T follicular helper cell (primary cell): ENCODE measurements around the gene NAV1.
"Not testable (repeated sequence)": the region's sequence is repeated elsewhere in the genome, so short reads cannot be mapped to it uniquely, and the experiment has no call there.

Experiments
- DNase-seq: peaks from one replicate; pipeline ENCODE4 v3.0.0-alpha.2; 2020; ENCODE audit warnings: low read depth
- total RNA-seq, 2 experiments: gene quantifications; one replicate each; lab custom pipeline; 2026; lab: John Stamatoyannopoulos, UW

Gene NAV1, protein sequence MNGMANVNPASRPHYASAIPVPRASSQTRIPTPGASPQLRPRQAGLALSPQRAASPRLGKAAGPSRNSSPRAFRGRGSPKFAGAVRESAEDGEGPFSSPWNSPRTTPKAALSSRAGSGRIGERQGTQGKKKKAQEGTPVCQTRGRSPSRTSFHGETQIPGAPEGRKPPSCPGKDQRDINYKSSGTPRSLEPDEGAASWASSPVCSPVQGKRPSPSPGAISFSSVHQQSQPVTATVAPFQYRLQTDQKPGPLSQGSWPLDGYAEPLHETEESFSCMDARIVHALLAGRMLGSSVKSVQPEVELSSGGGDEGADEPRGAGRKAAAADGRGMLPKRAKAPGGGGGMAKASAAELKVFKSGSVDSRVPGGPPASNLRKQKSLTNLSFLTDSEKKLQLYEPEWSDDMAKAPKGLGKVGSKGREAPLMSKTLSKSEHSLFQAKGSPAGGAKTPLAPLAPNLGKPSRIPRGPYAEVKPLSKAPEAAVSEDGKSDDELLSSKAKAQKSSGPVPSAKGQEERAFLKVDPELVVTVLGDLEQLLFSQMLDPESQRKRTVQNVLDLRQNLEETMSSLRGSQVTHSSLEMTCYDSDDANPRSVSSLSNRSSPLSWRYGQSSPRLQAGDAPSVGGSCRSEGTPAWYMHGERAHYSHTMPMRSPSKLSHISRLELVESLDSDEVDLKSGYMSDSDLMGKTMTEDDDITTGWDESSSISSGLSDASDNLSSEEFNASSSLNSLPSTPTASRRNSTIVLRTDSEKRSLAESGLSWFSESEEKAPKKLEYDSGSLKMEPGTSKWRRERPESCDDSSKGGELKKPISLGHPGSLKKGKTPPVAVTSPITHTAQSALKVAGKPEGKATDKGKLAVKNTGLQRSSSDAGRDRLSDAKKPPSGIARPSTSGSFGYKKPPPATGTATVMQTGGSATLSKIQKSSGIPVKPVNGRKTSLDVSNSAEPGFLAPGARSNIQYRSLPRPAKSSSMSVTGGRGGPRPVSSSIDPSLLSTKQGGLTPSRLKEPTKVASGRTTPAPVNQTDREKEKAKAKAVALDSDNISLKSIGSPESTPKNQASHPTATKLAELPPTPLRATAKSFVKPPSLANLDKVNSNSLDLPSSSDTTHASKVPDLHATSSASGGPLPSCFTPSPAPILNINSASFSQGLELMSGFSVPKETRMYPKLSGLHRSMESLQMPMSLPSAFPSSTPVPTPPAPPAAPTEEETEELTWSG (N-terminal part only)
- 1.9 to 4.2 reads per million in 2 experiments for total RNA-seq

DNA sequence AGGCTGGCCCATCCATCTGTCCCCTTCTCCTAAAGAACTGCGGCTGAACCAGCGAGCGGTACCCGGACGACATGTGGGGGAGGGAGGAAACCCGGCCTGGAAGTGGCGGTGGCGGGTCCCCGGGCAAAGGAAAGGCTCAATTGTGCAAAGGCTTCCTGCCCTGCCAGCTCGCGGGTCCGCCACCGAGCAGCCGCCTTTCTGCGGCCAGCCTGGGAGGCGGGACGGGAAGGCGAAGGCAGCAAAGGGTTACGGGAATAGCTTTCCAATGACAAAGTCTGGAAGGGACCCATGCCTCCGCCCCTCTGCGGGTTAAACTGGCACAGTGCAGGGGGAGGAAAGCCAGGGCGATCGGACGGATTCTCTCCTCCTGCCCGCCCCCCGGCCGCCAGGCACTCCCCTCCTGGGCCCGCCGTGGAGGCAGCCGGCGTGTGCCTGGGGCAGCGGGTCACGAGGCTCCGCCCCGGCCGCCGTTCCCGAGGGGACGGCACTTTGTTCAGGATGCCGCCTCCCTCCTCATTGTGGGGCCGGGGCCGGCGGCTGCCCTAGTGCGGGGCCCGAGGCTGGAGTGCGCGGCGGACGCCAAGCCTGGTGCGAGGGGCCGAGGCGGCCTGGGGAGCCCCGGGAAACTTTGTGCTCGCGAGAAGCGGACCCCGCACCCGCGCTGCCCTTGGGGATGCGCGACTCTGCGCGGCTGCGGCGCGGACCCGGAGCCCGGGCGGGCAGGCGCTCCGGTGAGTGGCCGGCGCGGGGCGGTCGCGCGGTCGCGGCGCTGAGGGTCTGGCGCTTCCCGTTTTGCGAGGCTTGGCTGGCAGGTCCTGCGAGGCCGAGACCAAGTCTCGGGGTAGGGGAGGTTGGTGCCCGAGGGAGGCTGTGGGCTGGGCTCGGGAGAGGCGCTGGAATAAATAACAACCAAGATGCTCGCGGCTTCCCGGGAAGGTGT is at the start of gene NAV1:
TSS of gene NAV1 (plus strand) at position 516 of the 940 bp plus-strand sequence. CDS start 83,758 bp downstream, outside the sequence.
- no peak for DNase-seq

DNA sequence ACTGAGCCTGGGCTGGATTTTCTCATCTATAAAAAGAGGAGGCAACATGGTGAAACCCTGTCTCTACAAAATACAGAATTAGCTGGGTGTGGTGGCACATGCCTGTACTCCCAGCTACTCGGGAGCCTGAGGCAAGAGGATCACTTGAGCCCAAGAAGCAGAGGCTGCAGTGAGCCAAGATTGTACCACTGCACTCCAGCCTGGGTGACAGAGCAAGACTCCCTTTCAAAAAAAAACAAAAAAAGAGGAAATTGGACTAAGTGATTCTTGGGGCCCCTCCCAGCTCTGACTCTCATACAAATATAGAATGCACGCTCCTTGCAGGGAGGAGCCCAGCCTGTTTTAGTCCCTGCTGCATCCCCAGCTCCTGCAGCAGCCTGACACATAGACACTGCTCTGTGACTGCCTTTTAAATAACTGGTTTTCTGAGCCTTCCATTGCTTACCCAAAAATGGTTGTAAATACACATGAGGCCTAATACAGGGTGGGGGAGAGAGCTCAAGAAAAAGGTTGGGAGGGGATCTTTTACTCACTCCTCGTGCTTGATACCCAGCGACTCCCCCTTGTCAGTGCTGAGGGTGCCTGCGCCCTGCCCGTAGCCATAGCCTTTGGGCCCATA is 49.2 kb upstream of the NAV1 start:
- DNase-seq, result no peak

DNA sequence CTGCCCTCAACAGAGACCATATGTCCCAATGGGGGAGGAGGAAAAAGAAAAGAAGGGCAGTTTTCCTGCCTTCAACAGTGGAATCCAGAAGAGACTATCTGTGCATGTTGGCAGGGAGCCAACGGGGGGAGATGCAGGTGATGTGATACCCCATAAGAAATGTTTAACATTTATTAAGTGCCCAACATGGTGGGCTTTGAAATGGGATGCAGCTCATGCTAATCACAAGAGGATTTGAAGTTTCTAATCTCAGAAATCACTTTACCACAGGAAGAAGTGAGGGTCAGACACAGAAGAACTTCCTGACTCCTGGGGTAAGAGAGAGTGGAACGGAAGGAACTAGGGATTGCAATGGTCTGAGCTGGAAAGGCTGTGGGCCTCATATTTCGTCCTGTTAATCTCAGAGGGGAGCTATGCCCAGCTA is 48.2 kb upstream of the NAV1 start:
- DNase-seq, result no peak

DNA sequence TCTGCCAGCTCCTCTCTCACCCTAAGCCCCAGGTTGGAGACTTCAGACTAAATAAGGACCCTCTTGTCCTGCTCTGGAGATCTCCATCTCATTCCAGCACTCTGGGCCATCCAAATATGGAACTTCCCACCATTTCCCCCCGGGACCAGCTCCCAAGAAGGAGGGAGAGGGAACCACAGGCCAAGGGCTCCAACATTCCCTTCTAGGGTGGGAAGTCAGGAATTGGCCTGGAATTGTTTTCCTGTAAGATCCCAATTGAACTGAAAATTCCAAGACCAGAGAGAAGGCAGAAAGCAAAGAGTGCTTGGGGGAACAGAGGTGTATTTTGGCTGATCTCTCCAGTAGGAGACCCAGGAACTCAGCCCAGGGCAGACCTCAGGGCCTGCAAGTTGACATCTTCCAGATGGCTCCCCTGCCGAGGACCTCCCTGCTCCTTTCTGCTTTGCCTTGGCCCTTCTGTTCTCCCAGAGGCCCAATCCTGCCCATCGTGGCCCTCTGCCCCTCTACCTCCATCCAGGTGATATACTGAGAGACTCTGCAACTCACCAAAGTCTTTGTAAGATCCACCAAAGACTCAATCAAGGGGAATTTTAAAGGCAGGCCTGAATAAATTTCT is 46.9 kb upstream of the NAV1 start:
- no peak for DNase-seq

GRCh38 chr1:201493026-201493656 is 45.8 kb upstream of the NAV1 start:
- DNase-seq, result not testable (repeated sequence)

DNA sequence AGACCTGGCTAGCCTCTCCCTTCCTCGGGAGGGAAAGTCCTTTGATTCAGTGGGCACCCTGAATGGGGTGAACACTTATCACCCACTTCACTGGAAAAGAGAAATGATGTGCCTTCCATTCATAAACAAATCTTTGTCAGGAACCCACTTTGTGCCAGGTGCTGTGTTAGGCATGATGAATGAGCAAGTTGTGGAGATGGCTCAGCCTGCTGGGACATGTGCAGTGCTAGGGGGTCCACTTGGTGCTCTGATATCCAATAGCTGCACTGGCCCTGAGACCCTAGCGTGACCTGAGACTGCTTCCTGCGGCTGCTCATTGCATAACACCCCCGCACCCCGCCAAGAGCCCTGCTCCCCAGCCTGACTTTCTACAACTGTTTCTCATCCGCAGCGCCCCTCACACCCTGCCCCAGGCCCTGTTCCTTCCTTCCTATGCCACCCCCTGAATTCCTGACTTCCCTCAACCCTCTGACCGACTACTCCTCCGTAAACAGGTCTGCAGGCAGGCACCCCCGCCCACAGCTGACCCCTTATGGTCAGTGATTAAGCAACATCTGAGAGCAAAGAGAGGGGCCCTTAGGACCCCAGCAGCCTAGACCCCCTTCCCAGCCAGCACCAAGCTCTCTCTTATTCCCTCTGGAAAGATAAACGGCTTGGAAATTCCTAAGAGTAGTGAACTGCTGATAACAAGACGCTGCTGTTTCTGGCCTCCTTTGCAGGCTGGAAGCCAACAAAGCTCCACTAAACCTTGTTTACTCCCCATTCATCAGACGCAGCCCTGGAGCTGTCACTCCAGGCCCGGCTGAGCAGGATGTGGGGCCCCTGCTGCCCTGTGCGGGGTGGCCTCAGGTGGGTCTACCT is 44.9 kb upstream of the NAV1 start:
- DNase-seq, result no peak

DNA sequence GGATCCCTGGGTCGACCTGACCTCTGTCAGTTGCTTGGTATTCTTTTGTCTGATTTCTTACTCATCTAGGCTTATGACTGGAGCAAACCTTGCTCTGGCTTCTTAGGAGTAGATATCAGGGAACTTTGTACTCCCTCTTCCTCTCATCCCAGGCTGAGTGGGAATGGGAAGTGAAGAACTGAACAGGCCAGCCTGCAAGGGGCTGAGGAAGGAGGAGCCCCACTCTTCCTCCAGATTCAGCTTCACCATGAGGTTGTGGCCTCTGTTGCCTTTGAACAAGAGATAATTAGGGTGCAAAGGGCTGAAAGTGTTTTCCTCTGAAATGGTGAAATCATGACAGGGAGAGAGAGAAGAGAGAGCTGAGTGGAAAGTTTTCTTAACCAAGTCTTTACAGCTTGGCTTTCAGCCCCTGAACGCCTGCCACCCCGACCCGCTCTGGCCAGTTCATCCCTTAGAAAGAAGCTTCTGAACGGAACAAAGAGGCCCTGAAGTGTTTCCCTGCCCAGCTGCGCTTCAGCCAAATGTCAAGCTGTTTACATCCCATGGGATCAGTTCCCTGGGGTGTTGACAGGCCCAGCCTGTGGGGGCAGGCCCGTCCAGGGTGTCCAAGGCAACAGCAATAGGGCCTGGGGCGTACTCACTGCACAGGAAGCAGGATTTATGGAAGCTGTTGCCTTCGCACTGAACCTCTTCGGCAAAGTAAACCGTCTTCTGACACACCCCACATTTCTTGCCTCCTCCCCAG is 43.2 kb upstream of the NAV1 start:
- DNase-seq, result no peak

- no peak for DNase-seq
Measured at GRCh38 chr1:201496296-201496690, 42.6 kb upstream of the NAV1 start.

- DNase-seq, result no peak
Measured at GRCh38 chr1:201497935-201498509, 40.9 kb upstream of the NAV1 start.

- DNase-seq, result no peak
Measured at GRCh38 chr1:201498621-201499020, 40.3 kb upstream of the NAV1 start.

GRCh38 chr1:201499191-201499590 is 39.7 kb upstream of the NAV1 start:
- no peak for DNase-seq

- no peak for DNase-seq
Measured at GRCh38 chr1:201499795-201500669, 38.9 kb upstream of the NAV1 start.

- no peak for DNase-seq
Measured at GRCh38 chr1:201500670-201501120, 38.2 kb upstream of the NAV1 start.

GRCh38 chr1:201501144-201501543 is 37.8 kb upstream of the NAV1 start:
- no peak for DNase-seq

GRCh38 chr1:201501812-201502510 is 37.0 kb upstream of the NAV1 start:
- no peak for DNase-seq

DNA sequence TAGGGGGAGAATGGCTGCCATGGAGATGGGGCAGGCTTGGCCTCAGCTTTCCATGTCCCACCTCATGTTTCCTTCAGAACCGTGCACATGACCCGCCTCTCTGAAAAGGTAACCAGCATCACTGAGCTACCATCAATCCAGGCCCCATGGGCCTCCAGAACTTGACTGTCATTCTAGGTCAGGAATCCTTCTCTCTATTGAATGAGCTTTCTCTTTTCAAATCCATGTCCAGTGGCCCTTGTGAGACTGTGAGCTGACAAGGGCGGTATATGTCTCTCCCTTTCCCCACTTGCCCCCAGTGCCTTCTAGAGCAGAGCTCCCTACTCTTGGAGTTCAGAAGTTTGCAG is 36.4 kb upstream of the NAV1 start:
- DNase-seq, result no peak
